Gastrocnemius medialis (tissue), 4 donors: ENCODE measurements around the gene PRKAG1.

Source experiments
- POLR2A ChIP-seq, 2 donors: fragments of 450-650 bp; IDR thresholded peaks; one replicate each; pipeline ENCODE4 v1.6.1; 2017; ENCODE audit warnings: antibody characterized with exemption in 2 of 2, mild to moderate bottlenecking in 2 of 2, moderate library complexity in 2 of 2
- TF ChIP-seq, protein P1 (sequence below), 5 experiments: fragments of 450-650 bp in 3 of 5; fragments of 200-600 bp in 2 of 5; sonication (generic) in 2 of 5; IDR thresholded peaks in 4 of 5; conservative IDR thresholded peaks in 1 of 5; 1 replicate in 4 of 5; 2 replicates in 1 of 5; pipeline ENCODE4 v1.5.1; 2016 to 2019; ENCODE audit warnings: antibody characterized with exemption in 5 of 5, mild to moderate bottlenecking in 3 of 5, moderate library complexity in 3 of 5

DNA sequence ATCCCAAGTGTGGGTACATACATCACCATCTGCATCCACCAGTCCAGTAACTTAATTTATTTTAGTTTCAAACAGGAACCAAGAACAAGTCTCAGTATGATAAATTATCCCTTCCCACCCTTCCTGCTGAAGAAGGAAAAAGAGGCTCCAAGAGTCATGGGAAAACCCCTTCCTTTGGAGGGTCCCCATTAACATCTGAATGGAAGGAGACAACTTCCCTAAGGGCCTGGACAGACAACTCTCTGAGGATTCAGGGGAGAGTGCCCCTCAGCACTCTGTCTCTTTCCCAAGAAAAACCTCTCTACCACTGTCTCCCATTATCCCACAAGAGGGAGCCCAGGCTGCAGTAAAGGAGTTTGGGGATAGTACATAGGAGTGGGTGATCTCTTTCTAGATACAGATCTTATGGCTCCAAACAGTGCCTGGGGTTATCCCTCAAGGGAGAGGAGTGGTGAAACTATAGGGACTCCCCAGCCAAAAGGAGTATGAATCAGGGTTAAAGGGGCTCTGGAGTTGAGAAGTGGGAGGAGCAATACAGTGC, 53.2 kb downstream of the PRKAG1 start:
- TF ChIP-seq, protein P1, sequence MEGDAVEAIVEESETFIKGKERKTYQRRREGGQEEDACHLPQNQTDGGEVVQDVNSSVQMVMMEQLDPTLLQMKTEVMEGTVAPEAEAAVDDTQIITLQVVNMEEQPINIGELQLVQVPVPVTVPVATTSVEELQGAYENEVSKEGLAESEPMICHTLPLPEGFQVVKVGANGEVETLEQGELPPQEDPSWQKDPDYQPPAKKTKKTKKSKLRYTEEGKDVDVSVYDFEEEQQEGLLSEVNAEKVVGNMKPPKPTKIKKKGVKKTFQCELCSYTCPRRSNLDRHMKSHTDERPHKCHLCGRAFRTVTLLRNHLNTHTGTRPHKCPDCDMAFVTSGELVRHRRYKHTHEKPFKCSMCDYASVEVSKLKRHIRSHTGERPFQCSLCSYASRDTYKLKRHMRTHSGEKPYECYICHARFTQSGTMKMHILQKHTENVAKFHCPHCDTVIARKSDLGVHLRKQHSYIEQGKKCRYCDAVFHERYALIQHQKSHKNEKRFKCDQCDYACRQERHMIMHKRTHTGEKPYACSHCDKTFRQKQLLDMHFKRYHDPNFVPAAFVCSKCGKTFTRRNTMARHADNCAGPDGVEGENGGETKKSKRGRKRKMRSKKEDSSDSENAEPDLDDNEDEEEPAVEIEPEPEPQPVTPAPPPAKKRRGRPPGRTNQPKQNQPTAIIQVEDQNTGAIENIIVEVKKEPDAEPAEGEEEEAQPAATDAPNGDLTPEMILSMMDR (IDR thresholded peaks at IDR 0.05 in 4 of 5, conservative IDR thresholded peaks at IDR 0.05 in 1 of 5), result no peak
- TF ChIP-seq POLR2A (IDR thresholded peaks at IDR 0.05), result no peak
